Tibial nerve (tissue), 4 donors: ENCODE data around the gene NMRK2. TPM values are rescaled to one million over a fixed set of nuclear protein-coding genes. Genes with fewer than 3 reads are reported as not detected.

Experiments
- DNase-seq, 2 donors: peaks; one replicate each; pipeline ENCODE4 v3.0.0-alpha.2; 2019; ENCODE audit warnings: low spot score in 2 of 2
- H3K27ac ChIP-seq, 4 donors: fragments of 200-600 bp; sonication (generic) in 3 of 4; one replicate each; pipeline ENCODE4 v1.5.1; 2017 to 2019; ENCODE audit warnings: mild to moderate bottlenecking in 1 of 4
- H3K27me3 ChIP-seq, 2 donors: fragments of 200-600 bp; sonication (generic) in 1 of 2; one replicate each; pipeline versions ENCODE4 v1.5.1 to v1.6.0; 2017 to 2019
- H3K36me3 ChIP-seq, 3 donors: fragments of 200-600 bp; sonication (generic); one replicate each; pipeline ENCODE4 v1.5.1; 2018 to 2019
- H3K4me1 ChIP-seq, 4 donors: fragments of 200-600 bp; sonication (generic) in 3 of 4; one replicate each; pipeline ENCODE4 v1.5.1; 2017 to 2019
- H3K4me3 ChIP-seq, 4 donors: fragments of 200-600 bp; sonication (generic) in 3 of 4; one replicate each; pipeline ENCODE4 v1.5.1; 2017 to 2019; ENCODE audit warnings: mild to moderate bottlenecking in 1 of 4, moderate library complexity in 1 of 4
- H3K9me3 ChIP-seq, 4 donors: fragments of 200-600 bp; sonication (generic) in 3 of 4; one replicate each; pipeline ENCODE4 v1.5.1; 2017 to 2019
- EP300 ChIP-seq, 2 donors: sonication (generic); formaldehyde crosslinking; IDR thresholded peaks; one replicate each; pipeline ENCODE4 v1.6.1; 2017; ENCODE audit warnings: antibody characterized with exemption in 2 of 2, mild to moderate bottlenecking in 1 of 2
- POLR2A ChIP-seq, 2 donors: fragments of 450-650 bp; IDR thresholded peaks; one replicate each; pipeline ENCODE4 v1.6.1; 2017; ENCODE audit warnings: antibody characterized with exemption in 2 of 2, mild to moderate bottlenecking in 2 of 2, moderate library complexity in 2 of 2
- WGBS, 2 donors: methylation state at CpG; one replicate each; pipeline ENCODE4 v1.1.5; 2018; 5-methylcytosine and 5-hydroxymethylcytosine counted together
- total RNA-seq, 4 donors: library from RNA; depleted of rRNA; stranded (reverse); fragments of >200 nt; gene quantifications; one replicate each; pipeline ENCODE4 v1.1.0, GENCODE V29; 2016
- TF ChIP-seq, protein P1 (sequence below), 5 experiments: fragments of 200-600 bp in 3 of 5; fragments of 450-650 bp in 2 of 5; sonication (generic) in 3 of 5; IDR thresholded peaks; one replicate each; pipeline ENCODE4 v1.5.1; 2016 to 2019; ENCODE audit warnings: antibody characterized with exemption in 5 of 5, mild to moderate bottlenecking in 3 of 5, moderate library complexity in 2 of 5

Gene NMRK2
- total RNA-seq, 4 donors from 2014 or later, result not detected

- Histone ChIP-seq H3K4me1 (peaks cover 3 to 69% (median 29%) of the 10 kb centered on the region in 4 donors), H3K36me3 (peaks cover 18 to 47% (median 43%) of the 10 kb centered on the region in 3 donors), H3K27me3 (no peaks in the 10 kb centered on the region), H3K4me3 (peak overlapping the region; percentile 61 to 99 (median 84)), H3K9me3 (no peaks in the 10 kb centered on the region), H3K27ac (peak overlapping the region; percentile 89 to 96 (median 92))
- WGBS, 2 donors, result 0% methylated on average over 10 of the region's 10 CpGs
- TF ChIP-seq, protein P1, sequence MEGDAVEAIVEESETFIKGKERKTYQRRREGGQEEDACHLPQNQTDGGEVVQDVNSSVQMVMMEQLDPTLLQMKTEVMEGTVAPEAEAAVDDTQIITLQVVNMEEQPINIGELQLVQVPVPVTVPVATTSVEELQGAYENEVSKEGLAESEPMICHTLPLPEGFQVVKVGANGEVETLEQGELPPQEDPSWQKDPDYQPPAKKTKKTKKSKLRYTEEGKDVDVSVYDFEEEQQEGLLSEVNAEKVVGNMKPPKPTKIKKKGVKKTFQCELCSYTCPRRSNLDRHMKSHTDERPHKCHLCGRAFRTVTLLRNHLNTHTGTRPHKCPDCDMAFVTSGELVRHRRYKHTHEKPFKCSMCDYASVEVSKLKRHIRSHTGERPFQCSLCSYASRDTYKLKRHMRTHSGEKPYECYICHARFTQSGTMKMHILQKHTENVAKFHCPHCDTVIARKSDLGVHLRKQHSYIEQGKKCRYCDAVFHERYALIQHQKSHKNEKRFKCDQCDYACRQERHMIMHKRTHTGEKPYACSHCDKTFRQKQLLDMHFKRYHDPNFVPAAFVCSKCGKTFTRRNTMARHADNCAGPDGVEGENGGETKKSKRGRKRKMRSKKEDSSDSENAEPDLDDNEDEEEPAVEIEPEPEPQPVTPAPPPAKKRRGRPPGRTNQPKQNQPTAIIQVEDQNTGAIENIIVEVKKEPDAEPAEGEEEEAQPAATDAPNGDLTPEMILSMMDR (IDR thresholded peaks at IDR 0.05), result no peak
- TF ChIP-seq POLR2A (IDR thresholded peaks at IDR 0.05), result no peak
- TF ChIP-seq EP300 (IDR thresholded peaks at IDR 0.05), result no peak
- DNase-seq, result no peak
Measured at GRCh38 chr19:3984584-3984907, 51.7 kb downstream of the NMRK2 start.

DNA sequence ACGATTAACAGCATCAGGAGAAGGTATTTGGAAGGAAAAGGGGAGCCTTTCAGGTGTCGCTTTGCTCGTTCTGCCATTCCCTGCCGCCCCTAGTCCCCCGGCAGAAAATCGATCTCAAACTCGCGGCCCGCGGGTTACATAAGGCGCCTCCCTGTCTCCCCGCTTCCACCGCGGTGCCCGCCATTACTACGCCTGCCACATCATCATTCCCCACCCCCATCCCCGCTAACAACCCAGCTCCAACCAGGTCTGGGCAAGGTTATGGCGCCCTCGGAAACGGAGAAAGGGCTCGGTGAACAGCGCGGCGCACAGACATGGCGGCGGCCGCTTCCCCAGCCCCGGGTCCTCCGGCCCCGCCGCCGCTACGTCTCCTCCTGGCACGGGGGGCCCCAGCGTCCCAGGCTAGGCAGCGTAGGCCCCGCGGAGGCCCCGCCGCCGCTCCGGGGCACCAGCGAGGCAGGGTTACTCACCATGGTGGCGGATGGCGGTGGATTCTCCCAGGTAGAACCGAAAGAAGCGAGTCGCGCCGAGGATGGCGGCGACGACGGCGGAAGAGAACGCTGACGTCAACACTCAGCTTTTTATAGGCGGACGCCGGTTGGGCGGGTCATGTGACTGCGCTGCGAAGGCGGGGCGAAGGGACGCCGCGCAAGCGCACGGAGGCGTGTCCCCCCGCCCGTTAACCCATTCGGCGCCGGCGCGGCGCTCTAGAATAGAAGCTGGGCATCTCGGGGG lies 52.2 kb downstream of the NMRK2 start, which contains the start of gene EEF2:
Gene EEF2, minus strand, starts transcription at position 556 of the 735 bp plus-strand sequence. Its CDS starts 83 bp downstream, at position 473.
- Histone ChIP-seq H3K27ac (peak within 1 kb of the TSS; percentile 89 to 96 (median 92)), H3K9me3 (no peaks in the 10 kb centered on the region), H3K36me3 (peaks cover 17 to 42% (median 38%) of the 10 kb centered on the region in 3 donors), H3K27me3 (no peaks in the 10 kb centered on the region), H3K4me3 (peak within 1 kb of the TSS; percentile 61 to 99 (median 84)), H3K4me1 (peaks cover 3 to 68% (median 29%) of the 10 kb centered on the region in 4 donors)
- DNase-seq, result peak; percentile 82 to 88
- TF ChIP-seq, protein P1 (IDR thresholded peaks at IDR 0.05), result peak in 2 of 5 experiments; percentile 59 to 60
- TF ChIP-seq POLR2A (IDR thresholded peaks at IDR 0.05) (peak; percentile 98 to 100), EP300 (IDR thresholded peaks at IDR 0.05) (peak; percentile 96 to 100)
- 0 to 1% methylated on average over 49 to 54 of the region's 80 CpGs for WGBS, 2 donors

DNA sequence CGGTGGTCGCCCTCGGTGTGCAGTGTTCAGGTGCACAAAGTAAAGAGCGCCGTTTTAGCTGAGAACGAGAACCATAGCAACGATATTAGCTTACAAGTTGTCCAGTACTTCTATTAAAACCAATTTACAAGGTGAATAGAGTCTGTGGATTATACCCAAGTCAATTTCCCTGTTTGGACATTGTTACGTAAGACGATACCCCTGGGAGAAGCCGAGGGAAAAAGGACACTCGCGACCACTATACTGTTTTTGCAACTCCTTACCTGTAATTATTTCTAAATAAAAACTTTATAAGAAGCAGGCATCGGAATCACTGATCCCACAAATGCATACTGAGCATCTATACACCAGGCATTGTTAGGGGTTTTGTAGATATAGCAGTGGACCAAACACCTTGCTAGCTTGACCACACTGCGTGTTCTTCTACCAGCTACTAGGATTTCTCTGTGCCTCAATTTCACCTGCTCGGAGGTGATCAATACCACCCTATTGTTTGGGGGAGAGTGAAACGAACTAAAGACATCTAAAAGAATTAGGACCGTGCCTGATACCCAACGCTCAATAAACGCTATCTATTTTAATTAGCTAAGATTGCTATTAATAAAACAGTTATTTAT lies 52.9 kb downstream of the NMRK2 start:
- peaks cover 12 to 35% (median 31%) of the 10 kb centered on the region in 3 donors for H3K36me3 ChIP-seq
- H3K27me3 ChIP-seq, result no peaks in the 10 kb centered on the region
- TF ChIP-seq POLR2A (IDR thresholded peaks at IDR 0.05) (no peak), EP300 (IDR thresholded peaks at IDR 0.05) (no peak)
- TF ChIP-seq, protein P1 (IDR thresholded peaks at IDR 0.05), result no peak
- no peak for DNase-seq
- H3K27ac ChIP-seq, result peak overlapping the region; percentile 46 to 94 (median 90)
- H3K9me3 ChIP-seq, result no peaks in the 10 kb centered on the region
- peaks cover 3 to 62% (median 29%) of the 10 kb centered on the region in 4 donors for H3K4me1 ChIP-seq
- 4 to 5% methylated on average over 18 to 19 of the region's 19 CpGs for WGBS, 2 donors
- peak overlapping the region; percentile 61 to 99 (median 84) for H3K4me3 ChIP-seq

DNA sequence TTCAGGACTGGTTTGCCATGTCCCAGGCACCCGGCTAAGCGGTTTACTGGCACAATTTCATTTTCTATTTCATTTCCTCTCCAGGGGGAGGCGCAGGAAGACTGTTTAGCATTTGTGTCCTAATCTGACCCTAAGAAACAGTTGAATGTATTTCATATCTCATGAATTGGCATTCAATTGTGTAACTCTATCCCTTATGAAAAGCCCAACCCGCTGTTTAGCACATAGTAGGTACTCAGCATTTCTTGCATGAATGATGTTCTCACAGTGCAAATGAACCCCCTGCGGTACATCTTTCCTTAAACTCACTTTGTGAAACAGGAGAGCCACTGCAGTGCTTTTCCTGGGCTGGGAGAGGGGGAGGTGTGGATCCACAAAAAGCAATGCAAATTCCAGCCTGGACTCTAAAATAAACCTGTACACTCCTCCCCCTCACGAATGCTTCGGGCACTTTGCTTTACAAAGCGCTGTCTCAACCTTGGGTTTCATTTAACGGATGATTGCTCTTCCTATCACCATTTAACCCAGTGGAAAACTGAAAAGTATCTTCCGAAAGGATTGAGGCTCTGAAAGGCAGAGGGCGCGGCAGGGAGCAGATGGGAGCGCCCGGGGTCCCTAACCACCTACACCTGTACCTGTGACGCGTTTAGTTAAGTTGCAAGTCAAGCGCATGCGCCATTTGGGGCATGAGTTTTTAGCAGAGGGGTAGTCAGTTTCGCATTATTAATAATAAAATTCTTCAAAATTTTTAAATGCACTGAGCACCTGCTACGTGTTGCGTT lies 53.6 kb downstream of the NMRK2 start:
- TF ChIP-seq, protein P1 (IDR thresholded peaks at IDR 0.05), result peak; percentile 56 to 81 (median 60)
- TF ChIP-seq POLR2A (IDR thresholded peaks at IDR 0.05), result no peak
- TF ChIP-seq EP300 (IDR thresholded peaks at IDR 0.05), result peak in 1 of 2 donors; percentile 19
- peak overlapping the region; percentile 46 to 94 (median 90) for H3K27ac ChIP-seq
- no peaks in the 10 kb centered on the region for H3K27me3 ChIP-seq
- peak overlapping the region; percentile 4 to 99 (median 68) for H3K4me3 ChIP-seq
- 4 to 8% methylated on average over 21 of the region's 21 CpGs for WGBS, 2 donors
- peak in 1 of 2 donors; percentile 56 for DNase-seq
- H3K4me1 ChIP-seq, result peaks cover 3 to 58% (median 29%) of the 10 kb centered on the region in 4 donors
- no peaks in the 10 kb centered on the region for H3K9me3 ChIP-seq
- H3K36me3 ChIP-seq, result peaks cover 9 to 28% (median 24%) of the 10 kb centered on the region in 3 donors
